NCI-H774 (cell line): ENCODE measurements around the gene GYG1.

ENCODE experiments used
- DNase-seq: peaks from one replicate; lab custom pipeline; 2025; lab: John Stamatoyannopoulos, UW

Gene GYG1

DNA sequence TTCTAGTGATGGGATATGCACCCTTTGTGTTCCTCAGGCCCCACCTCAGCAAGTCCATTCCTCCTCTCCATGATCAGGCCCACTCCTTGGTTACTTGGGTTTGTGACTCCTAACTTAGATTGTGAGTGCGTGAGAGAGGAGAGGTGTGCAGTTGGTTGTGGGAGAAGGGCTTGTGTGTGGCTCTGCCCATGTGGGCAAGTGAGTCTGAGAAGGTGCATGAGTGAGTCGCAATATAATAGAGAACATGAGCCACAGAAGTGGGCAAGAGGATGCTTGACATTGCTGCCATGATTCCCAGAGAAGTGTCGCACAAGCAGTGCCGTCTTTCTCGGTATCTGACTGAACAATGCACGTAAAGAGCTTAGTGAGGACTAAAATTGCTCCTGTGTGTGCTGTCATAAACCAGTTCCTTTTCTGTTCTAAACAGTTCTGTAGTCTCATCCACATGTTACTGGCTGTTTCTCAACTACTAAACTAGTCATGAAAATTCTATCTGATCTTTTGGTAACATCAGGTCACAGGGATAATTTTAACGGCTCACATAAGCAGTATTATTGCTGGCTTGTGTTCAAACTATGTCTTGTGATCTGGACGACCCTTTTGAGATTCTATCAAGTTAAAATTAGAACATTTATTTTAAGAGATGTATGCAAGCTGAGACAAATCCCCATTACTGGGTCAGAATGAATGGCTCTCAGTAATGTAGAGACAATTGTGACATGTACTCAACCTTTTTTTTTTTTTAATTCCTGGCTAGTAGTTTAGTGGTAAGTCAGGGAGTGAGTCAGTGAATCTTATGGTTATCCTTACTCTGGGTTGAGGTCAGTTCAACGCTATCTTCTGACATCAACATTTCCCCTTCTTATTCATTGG, 25.6 kb downstream of the GYG1 start:
- no peak for DNase-seq

DNA sequence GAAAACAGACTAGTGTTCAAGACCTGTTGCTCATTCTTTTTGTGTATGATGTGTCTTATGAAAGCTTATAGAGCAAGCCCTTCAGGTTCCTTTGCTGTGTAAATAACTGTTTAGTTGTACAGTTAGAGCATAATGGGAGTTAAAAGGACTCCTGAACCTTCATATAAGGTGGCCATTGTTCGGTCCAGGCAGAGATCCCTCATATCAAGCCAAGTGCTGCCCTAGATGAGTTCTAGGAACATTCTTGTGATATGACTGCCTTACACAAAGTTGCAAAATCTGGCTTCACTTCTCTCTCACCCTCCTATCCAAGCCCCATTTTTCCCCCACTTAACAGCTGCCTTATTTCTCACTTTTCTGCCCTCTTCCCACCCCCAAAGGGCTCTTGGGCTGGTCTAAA, 26.9 kb downstream of the GYG1 start:
- no peak for DNase-seq

DNA sequence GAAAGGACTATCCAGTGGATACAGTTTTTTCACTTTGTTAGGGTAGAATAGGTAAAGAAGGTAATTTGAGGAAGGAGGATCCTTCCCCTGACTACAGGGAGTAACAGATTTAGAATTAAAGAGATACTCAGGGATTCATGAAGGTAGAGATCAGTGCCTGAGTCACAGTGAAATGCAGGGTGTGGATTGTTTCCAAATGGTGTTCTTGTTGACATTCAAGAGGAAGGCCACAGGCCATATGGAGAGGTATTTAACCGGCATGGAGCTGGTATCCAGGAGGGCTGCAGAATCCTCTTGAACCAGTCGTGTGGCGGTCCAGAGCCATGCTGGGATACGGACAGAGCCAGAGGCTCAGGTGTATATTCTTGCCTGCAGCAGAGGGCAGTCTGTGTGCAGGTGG, 28.2 kb downstream of the GYG1 start:
- DNase-seq, result no peak

DNA sequence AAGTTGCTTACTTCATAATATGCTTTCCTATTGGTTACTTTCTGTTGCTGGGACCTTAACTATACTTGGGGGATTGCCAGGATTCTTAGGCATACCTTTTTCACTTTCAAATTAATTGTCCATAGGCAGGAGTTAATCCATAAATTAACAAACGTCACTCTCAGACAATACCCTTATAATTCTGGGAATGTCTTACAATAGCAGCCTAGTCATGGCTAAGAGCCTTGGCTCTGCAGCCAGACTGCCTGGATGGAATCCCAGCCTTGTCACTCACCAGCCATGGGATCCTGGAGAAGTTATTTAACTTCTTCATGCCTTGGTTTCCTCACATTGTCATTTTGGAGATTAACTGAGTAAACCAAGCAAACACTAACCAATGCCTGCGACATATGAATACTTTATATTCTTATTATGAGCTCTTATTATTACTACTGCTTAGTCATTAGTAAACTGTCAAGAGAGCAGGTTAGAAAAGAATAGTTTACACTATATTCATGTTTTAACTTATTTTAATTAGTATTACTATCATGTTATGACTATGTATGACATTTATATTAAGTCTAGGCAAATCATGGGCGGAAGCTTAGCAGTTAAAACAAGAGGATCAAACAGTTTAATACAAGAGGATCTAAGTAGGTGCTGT, 29.0 kb downstream of the GYG1 start:
- no peak for DNase-seq

DNA sequence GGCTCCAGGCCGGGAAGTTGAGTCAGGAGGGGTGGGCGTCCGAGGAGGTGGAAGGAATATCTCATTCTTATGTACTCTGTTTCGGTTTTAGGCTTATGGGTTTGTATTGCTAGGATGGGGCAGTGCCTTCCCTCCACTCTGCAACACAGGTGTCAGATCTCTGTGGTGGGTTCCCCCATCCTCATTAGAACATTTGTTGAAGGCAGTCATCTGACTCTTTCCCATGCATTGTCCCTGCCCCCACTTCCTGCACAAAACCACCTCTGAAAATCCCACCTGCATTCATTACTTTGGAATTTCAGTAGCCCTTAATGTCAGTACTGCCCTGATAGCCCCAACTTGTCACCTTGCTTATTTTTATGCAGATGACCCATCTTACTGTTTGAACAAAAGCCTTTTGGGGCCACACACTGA, 29.5 kb downstream of the GYG1 start:
- no peak for DNase-seq

DNA sequence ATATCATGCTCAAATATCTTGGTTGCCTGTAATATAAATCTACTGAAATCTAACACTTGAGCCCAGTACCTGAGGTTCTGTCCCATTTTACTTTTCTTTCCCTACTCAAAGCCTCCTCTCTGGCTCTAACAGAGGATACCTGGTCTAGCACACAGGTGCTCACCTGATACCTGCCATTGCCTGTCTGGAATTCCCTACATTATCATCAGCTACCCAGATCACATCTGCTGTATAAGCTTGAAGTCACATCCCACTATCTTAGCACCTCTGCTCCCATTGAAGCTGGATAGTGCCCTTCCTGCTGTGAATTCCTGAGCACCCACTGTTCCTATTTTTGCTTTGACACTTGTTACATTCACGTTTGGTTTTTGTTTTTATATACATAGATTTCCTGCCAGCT, 30.5 kb downstream of the GYG1 start:
- no peak for DNase-seq

DNA sequence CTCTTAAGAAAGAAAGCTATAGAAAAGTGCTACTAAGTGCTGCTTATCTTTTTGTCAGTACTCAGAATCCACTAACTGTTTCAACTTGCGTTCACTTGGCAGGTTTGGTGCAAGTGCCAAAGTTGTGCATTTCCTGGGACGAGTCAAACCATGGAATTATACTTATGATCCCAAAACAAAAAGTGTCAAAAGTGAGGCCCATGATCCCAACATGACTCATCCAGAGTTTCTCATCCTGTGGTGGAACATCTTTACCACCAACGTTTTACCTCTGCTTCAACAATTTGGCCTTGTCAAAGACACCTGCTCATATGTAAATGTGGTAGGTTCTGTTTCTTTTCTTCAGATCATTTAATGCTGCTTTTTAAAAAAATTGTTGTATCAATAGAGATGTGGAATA, 32.6 kb downstream of the GYG1 start:
- DNase-seq, result no peak

DNA sequence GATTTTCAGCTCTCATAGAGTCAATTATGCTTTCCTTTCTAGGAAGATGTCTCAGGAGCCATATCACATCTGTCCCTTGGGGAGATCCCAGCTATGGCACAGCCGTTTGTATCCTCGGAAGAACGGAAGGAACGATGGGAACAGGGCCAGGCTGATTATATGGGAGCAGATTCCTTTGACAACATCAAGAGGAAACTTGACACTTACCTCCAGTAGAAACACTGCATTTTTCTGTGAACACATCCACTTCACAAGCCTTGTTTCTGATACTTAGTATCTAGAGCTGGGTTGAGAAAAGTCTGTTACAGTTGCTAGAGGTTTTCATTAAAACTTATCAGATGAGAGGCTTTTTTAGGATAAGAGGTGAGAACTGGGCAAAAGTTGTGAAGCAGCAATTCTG, 35.4 kb downstream of the GYG1 start:
- DNase-seq, result no peak

DNA sequence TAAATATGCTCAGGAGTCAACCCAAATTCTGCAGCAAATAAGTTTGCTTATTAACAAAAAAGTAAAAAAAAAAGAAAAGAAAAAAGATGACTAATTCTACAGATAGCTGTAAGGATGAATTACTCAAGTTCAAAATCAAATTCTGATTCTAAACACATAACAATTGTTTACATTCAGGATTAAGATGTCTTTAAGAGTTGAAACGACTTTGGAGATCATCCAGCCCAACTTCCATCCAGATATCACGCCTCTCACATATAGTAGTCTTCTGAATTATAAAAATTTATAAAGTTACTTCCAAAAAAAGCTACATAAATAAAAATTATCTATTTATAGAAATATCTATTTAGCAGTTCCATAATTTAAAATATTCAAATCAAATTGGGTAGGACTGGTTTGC, 39.8 kb downstream of the GYG1 start:
- DNase-seq, result no peak

DNA sequence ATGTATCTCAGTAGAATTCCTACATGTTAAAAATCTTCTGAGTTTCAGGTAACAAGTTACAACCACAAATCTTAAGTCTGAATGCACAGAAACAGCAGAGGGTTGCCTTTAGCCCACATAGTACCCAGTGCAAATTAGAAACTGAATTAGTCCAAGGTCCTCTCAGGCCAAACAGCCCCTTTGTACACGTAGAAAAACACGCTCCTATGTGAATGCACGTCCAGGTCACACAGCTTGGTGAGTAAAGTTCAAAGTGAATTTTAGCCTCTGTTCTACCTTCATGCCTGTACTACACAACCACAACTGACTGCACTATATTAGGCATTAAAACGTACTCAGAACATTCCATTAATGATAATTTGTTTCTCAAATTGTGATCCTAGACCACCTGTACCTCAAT, 46.3 kb downstream of the GYG1 start:
- no peak for DNase-seq

DNA sequence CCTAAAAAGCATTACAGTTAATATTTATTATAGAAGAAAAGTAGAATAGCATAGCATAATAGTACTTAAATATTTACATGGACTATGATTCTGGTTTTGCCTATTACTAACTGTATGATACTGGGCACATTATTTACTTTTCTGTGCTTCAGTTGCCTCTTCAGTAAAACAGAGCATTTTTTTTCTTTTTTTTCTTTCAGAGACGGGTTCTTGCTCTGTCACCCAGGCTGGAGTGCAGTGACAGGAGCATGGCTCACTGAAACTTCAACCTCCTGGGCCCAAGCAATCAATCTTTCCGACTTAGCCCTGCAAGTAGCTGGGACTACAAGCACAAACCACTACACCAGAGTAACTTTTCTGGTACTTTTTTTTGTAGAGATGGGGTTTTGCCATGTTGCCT, 47.0 kb downstream of the GYG1 start:
- no peak for DNase-seq

DNA sequence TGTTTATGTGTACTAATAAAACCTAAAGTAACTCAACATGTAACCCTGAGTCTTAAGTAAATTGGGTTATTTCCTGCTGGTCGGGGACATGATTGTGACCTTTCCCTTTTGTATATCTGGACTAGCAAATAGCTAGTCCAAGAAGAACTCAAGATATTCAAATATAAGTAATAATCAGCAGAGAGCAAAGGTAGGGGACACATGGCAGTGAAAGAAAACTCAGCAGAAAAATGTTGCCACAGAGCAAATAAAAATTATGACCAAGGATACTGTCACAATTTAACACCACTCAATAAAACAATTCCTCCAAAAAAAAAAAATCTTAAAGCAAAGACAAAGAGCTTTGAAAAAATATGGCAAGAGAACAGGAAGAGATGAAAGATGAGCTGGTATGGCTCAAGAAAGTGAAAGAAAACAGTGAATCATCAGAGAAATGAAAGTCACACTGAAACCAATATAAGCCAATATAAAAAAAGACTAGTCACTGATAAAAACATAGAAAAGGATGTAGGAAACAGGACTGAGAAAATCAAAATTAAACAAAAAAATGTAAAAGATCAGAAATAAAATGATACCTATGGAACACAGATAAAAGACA, 51.5 kb downstream of the GYG1 start:
- DNase-seq, result no peak

DNA sequence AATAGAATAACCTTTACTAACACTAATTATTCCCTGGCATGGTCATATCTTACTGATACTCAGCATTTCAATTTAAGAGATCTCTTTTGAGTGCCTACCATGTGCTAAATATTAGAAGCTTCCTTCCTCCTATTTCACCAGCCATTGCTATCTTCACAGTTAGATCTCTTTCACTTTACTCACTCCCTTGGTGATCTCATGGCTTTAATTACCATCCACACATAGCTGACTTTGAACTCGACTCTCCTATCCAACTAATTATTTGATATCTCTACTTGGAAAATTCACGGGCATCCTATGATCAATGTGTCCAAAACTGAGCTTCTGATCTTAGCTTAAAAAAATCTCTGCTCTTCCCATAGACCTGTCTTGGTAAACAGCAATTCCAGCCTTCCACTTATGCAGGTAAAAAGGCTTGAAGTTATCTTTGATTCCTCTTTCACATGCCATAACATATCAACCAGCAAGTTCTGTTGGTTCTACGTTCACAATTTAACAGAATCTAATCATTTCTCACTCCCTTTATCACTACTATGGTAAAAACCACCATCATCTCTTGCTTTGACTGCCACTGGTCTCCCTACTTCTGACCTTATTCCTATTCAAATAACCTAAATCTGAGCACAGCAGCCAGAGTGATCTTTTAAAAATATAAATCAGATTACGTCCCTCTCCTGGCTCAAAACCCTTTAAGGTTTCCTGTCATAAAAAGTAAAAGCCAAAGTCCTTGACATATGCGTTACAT, 53.2 kb downstream of the GYG1 start:
- DNase-seq, result no peak

DNA sequence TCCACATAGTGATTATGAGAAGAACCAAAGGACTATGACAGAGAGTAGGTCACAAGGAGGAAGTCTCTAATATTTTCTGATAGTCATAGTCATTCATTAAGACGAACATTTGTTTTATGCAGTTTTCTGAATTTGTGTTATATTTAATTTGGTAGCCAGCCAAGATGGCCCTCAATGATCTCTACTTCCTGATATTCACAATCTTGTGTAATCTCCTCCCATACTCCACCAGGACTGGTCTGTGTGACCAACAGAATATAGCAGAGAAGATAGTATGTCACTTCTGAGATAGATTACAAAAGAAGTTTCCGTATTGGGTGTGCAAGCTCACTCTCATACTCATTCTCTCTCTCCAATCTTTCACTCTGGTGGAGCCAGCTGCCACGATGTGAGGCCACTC, 64.2 kb downstream of the GYG1 start:
- DNase-seq, result no peak

DNA sequence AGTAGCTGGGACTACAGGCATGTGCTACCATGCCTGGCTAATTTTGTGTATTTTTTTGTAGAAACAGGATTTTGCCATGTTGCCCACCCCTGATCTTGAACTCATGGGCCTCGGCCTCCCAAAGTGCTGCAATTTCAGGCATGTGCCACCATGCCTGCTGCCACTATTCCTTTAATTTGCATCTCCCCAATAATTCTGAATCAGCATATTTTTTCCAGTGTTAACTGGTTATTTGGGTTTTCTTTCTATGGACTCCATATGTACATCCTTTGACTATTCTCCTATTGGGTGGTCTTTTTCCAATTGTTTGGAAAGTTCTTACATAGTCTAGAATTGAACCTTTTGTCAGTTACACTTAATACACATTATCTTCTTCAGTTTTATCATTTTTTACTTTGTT, 66.9 kb downstream of the GYG1 start:
- no peak for DNase-seq

DNA sequence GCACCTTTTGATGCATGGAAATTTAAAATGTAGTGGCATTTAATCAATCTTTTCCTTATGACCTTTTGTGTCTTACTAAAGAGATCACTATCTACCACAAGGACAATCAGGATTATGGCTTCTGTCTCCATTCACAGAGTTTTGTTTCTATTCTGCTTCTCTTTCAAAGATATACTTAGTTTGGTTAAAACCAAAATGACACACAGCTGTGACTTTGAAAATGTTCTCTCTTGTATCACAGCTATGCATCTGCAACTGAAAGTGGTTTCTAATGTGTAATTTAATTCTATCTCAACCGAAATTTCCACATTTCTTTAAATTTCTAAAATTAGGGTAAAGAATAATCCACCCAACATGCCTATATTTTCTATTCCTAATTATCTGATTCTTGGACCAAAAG, 67.3 kb downstream of the GYG1 start:
- DNase-seq, result no peak

DNA sequence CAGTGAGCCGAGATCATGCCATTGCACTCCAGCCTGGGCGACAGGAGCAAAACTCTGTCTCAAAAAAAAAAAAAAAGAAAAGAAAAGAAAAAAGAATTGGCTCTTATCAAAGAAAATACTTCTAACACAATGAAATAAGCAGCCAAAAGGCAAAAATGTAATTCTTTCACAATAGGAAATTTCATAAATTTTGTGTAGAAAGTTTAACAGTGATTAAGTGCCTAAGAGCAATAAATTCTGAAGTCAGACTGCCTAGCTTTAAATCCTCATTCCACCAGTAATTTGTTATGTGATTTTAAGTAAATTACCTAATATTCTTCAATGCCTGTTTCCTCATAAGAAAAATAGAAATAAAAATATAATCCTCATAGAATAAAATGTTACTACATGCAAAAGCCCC, 70.4 kb downstream of the GYG1 start:
- DNase-seq, result no peak

DNA sequence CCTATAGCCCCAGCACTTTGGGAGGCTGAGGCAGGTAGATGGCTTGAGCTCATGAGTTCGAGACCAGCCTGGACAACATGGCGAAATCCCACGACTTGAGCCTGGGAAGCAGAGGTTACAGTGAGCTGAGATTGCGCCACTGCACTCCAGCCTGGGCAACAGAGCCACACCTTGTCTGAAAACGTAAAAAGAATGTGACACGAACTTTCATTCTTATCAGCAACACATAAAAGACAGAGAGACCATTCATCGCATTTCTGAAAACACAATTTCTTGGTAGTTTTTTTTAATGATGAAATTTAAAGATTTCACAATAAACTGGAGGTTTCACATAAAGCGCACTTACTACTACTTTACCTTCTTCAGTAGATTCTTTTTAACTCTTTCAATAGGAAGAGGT, 76.5 kb downstream of the GYG1 start:
- no peak for DNase-seq
